HCT116 (cell line): ENCODE data around the gene WAS.
"Not testable (repeated sequence)": the region's sequence is repeated elsewhere in the genome, so short reads cannot be mapped to it uniquely, and the experiment has no call there.

Experiments used
- EZH2 ChIP-seq: fragments of 200-600 bp; sonication (generic); IDR thresholded peaks from 2 replicates; pipeline ENCODE4 v1.6.1; 2017; ENCODE audit warnings: antibody characterized with exemption, mixed run types
- POLR2A ChIP-seq: IDR thresholded peaks from 2 replicates; pipeline ENCODE4 v1.7.0; 2011; ENCODE audit warnings: borderline replicate concordance; ENCODE audit not compliant: insufficient read depth, insufficient read length; ENCODE audit errors: extremely low read depth
- POLR2AphosphoS5 ChIP-seq: IDR thresholded peaks from 2 replicates; pipeline ENCODE4 v1.6.1; 2011; ENCODE audit warnings: mild to moderate bottlenecking, low read depth, low read length, moderate library complexity
- RAD21 ChIP-seq: IDR thresholded peaks from 2 replicates; pipeline ENCODE4 v1.6.1; 2012; ENCODE audit warnings: low read depth, mild to moderate bottlenecking
- ZNF274 ChIP-seq: fragments of 200-500 bp; sonication (Bioruptor generic); IDR thresholded peaks from 2 replicates; pipeline ENCODE4 v1.6.1; 2014; ENCODE audit warnings: mild to moderate bottlenecking, low read depth, low read length, inconsistent platforms
- TF ChIP-seq, protein P1 (sequence below), 3 experiments: fragments of 200-600 bp in 1 of 3; sonication (generic) in 1 of 3; IDR thresholded peaks in 2 of 3; conservative IDR thresholded peaks in 1 of 3; 2 replicates each; pipeline ENCODE4 v1.5.1; 2012 to 2017; ENCODE audit warnings: low read depth in 2 of 3, low read length in 2 of 3, antibody characterized with exemption in 1 of 3, borderline replicate concordance in 1 of 3, control low read depth in 1 of 3, mild to moderate bottlenecking in 1 of 3, mixed read lengths in 1 of 3, mixed run types in 1 of 3, moderate library complexity in 1 of 3; ENCODE audit not compliant: insufficient read depth in 1 of 3
- TF ChIP-seq, protein P2 (sequence below): IDR thresholded peaks from 2 replicates; pipeline ENCODE4 v1.6.1; 2012
- TF ChIP-seq, protein P3 (sequence below): IDR thresholded peaks from 2 replicates; pipeline ENCODE4 v1.6.1; 2012

DNA sequence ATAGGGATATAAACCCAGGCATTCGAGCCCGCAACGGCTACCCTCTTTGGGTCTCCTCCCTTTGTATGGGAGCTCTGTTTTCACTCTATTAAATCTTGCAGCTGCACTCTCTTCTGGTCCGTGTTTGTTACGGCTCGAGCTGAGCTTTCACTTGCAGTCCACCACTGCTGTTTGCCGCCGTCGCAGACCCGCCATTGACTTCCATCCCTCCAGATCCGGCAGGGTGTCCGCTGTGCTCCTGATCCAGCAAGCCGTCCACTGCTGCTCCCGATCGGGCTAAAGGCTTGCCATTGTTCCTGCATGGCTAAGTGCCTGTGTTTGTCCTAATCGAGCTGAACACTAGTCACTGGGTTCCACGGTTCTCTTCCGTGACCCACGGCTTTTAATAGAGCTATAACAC, 28.9 kb upstream of the WAS start:
- TF ChIP-seq, protein P1, sequence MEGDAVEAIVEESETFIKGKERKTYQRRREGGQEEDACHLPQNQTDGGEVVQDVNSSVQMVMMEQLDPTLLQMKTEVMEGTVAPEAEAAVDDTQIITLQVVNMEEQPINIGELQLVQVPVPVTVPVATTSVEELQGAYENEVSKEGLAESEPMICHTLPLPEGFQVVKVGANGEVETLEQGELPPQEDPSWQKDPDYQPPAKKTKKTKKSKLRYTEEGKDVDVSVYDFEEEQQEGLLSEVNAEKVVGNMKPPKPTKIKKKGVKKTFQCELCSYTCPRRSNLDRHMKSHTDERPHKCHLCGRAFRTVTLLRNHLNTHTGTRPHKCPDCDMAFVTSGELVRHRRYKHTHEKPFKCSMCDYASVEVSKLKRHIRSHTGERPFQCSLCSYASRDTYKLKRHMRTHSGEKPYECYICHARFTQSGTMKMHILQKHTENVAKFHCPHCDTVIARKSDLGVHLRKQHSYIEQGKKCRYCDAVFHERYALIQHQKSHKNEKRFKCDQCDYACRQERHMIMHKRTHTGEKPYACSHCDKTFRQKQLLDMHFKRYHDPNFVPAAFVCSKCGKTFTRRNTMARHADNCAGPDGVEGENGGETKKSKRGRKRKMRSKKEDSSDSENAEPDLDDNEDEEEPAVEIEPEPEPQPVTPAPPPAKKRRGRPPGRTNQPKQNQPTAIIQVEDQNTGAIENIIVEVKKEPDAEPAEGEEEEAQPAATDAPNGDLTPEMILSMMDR (IDR thresholded peaks at IDR 0.05 in 2 of 3, conservative IDR thresholded peaks at IDR 0.05 in 1 of 3; ENCODE audit: borderline replicate concordance in 1 of 3, insufficient read depth in 1 of 3, low read depth in 2 of 3, low read length in 2 of 3) = not testable (repeated sequence)
- TF ChIP-seq, protein P2, sequence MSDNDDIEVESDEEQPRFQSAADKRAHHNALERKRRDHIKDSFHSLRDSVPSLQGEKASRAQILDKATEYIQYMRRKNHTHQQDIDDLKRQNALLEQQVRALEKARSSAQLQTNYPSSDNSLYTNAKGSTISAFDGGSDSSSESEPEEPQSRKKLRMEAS = not testable (repeated sequence)
- TF ChIP-seq POLR2A, ZNF274, RAD21, POLR2AphosphoS5, EZH2: not testable (repeated sequence)
- TF ChIP-seq, protein P3, sequence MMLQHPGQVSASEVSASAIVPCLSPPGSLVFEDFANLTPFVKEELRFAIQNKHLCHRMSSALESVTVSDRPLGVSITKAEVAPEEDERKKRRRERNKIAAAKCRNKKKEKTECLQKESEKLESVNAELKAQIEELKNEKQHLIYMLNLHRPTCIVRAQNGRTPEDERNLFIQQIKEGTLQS = not testable (repeated sequence)
